LNCaP clone FGC (cell line): ENCODE results near the gene THOP1.

Source experiments
- DNase-seq: peaks from one replicate; pipeline ENCODE4 v3.0.0-alpha.2; 2011; ENCODE audit warnings: low read depth
- H3K4me3 ChIP-seq: 2 replicates; pipeline ENCODE4 v1.5.1; 2011; ENCODE audit warnings: mild to moderate bottlenecking, low read depth, low read length, control low read depth
- TF ChIP-seq, protein P1 (sequence below): IDR thresholded peaks from 2 replicates; pipeline ENCODE4 v1.5.1; 2012; ENCODE audit warnings: mild to moderate bottlenecking; ENCODE audit not compliant: control insufficient read depth, insufficient read depth; ENCODE audit errors: extremely low read depth

Gene THOP1

GRCh38 chr19:2811221-2811722 lies 26.0 kb downstream of the THOP1 start:
- DNase-seq = no peak
- H3K4me3 ChIP-seq = no peak overlapping the region
- TF ChIP-seq, protein P1, sequence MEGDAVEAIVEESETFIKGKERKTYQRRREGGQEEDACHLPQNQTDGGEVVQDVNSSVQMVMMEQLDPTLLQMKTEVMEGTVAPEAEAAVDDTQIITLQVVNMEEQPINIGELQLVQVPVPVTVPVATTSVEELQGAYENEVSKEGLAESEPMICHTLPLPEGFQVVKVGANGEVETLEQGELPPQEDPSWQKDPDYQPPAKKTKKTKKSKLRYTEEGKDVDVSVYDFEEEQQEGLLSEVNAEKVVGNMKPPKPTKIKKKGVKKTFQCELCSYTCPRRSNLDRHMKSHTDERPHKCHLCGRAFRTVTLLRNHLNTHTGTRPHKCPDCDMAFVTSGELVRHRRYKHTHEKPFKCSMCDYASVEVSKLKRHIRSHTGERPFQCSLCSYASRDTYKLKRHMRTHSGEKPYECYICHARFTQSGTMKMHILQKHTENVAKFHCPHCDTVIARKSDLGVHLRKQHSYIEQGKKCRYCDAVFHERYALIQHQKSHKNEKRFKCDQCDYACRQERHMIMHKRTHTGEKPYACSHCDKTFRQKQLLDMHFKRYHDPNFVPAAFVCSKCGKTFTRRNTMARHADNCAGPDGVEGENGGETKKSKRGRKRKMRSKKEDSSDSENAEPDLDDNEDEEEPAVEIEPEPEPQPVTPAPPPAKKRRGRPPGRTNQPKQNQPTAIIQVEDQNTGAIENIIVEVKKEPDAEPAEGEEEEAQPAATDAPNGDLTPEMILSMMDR = no peak

DNA sequence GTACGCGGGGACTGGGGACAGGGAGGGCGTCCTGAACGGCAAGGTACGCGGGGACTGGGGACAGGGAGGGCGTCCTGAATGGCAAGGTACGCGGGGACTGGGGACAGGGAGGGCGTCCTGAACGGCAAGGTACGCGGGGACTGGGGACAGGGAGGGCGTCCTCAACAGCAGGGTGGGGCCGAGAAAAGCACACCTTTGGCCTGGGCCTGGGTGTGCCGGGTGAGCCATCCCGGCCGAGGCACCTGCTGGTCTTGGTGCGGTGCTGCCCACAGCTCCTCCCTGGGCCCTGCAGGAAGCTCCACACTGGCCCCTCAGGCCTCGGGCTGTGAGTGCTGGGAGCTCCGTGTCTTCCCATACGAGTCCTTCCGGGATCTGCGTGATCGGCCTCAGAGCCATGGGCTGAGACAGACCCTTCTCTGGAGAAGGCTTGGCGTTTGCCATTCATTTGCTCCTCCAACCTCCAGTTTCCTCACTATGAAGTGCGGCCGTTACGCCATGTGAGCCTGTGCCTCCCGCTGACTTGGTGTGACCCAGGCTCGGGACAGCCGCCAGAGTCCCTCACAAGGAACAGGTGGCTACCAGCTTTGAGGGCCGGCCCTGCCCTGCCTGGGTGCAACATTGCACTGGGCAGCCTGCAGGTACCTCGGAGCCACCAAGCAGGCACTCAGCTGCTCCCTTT lies 26.6 kb downstream of the THOP1 start:
- DNase-seq = no peak
- no peak overlapping the region for H3K4me3 ChIP-seq
- TF ChIP-seq, protein P1 = no peak

GRCh38 chr19:2812414-2813234 lies 27.3 kb downstream of the THOP1 start:
- no peak overlapping the region for H3K4me3 ChIP-seq
- TF ChIP-seq, protein P1 = no peak
- no peak for DNase-seq

GRCh38 chr19:2813235-2814160 lies 28.2 kb downstream of the THOP1 start:
- no peak for DNase-seq
- TF ChIP-seq, protein P1 = no peak
- H3K4me3 ChIP-seq = no peak overlapping the region

GRCh38 chr19:2814426-2814825 lies 29.1 kb downstream of the THOP1 start:
- no peak for DNase-seq
- TF ChIP-seq, protein P1 = no peak
- H3K4me3 ChIP-seq = no peak overlapping the region

GRCh38 chr19:2815191-2815614 lies 29.9 kb downstream of the THOP1 start:
- no peak overlapping the region for H3K4me3 ChIP-seq
- TF ChIP-seq, protein P1 = no peak
- no peak for DNase-seq
